GM13977 (cell line): ENCODE measurements around the gene RPGRIP1L.

Experiments used
- DNase-seq: peaks from one replicate; pipeline ENCODE4 v3.0.0; 2012; ENCODE audit warnings: low spot score
- in situ Hi-C: fragments of 300-500 bp; cut with MboI; formaldehyde crosslinking; loops from one replicate; pipeline ENCODE4 v1.12.0; 2022; ENCODE audit warnings: low sequenced_read_pairs, low pct_unique_long_range_greater_than_20kb, mixed read lengths, inconsistent platforms; ENCODE audit not compliant: unreplicated experiment
- TF ChIP-seq, protein P1 (sequence below): IDR thresholded peaks from 2 replicates; pipeline ENCODE4 v1.5.1; 2012; ENCODE audit warnings: mild to moderate bottlenecking, control low read depth; ENCODE audit not compliant: insufficient read depth; ENCODE audit errors: extremely low read depth, missing control alignments

RPGRIP1L gene

DNA sequence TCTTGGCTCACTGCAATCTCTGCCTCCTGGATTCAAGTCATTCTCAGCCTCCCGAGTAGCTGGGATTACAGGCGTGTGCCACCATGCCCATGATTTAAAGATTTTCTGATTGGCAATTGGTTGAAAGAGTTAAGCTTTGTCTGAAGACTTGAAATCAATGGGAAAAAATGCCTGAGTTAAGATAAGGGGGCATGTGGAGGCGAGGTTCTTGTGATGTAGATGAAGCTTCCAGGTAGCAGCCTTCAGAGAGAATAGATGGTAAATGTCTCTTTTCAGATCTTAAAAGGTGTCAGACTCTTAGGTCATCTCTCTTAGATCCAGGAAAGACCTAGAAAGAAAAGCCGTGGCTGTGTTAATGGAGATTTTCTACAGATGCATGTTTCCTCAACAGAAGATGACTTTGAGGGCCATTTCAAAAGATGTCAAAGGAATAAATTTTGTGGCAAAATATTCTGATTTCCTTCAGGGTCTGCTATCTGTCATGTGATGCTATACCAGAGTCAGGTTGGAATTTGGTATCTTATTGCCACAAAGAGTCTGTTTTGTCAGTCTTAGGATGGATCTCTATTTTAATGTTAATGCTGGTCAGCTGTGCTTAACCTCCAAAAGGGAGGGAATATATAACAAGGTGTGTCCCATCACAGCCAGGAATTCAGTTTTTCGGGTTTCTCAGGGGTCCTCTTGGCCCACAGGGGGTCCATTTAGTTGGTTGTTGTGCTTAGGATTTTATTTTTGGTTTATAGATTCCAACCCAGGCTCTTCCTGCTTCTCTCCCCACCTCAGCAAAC is 142.4 kb downstream of the RPGRIP1L start:
- TF ChIP-seq, protein P1, sequence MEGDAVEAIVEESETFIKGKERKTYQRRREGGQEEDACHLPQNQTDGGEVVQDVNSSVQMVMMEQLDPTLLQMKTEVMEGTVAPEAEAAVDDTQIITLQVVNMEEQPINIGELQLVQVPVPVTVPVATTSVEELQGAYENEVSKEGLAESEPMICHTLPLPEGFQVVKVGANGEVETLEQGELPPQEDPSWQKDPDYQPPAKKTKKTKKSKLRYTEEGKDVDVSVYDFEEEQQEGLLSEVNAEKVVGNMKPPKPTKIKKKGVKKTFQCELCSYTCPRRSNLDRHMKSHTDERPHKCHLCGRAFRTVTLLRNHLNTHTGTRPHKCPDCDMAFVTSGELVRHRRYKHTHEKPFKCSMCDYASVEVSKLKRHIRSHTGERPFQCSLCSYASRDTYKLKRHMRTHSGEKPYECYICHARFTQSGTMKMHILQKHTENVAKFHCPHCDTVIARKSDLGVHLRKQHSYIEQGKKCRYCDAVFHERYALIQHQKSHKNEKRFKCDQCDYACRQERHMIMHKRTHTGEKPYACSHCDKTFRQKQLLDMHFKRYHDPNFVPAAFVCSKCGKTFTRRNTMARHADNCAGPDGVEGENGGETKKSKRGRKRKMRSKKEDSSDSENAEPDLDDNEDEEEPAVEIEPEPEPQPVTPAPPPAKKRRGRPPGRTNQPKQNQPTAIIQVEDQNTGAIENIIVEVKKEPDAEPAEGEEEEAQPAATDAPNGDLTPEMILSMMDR: no peak
- DNase-seq: no peak
- in situ Hi-C loops: loop anchor here (25.0 kb wide), 1 partner anchor 726 kb away; the partner anchor contains the start of gene IRX3

DNA sequence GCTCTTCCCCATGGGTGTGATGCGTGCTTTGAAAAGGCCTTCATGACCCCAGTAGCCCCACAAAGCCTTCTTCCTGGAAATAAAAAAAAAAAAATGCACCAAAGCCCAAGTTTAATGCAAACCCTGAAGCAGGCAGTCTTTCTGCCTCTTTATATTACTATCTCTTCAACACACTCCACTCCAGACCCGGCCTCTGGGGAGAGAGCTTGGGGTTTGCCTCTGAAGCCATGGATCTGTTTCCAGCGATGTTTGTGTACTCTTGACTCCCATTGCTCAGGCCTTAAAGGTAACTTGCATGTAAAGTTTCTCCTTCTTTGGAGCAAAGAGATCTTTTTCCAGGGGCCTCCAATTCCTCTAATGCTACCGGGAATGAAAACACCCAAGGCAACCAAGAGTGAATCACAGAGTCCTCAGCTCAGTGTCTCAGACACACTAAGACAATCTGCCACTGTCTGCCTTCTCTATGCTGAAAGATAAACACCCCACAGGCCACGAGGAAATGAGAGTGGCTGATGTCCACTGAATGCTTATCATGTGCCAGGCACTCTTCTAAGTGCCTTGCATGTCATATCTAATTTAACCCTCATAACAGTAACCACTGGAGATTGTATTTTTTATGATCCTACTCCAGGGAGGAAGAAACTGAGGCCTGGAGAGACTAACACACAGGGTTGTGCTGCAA is 144.2 kb downstream of the RPGRIP1L start:
- DNase-seq: no peak
- in situ Hi-C loops: loop anchor here (25.0 kb wide), 1 partner anchor 728 kb away; the partner anchor contains the start of gene IRX3
- TF ChIP-seq, protein P1: no peak

DNA sequence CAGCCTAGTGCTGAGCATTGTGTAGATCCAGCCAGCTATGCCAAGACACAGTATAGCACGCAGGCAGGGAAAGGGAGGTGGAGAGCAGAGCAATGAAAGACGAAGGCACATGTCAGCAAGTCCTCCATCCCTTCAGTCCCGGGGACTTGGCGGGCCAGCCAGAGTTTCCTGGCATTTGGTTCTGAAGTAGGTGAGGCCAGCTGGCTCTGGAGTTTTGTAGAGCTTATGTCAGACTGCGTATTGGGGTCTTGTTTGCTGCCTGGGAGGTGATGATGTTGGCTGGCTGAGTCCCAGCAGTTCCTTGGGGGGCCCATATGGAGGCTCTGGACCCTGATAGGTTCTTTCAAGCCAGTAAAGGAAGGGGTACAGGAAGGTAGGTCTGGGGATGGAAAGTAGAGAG is 144.9 kb downstream of the RPGRIP1L start:
- DNase-seq: no peak
- TF ChIP-seq, protein P1: no peak
- in situ Hi-C loops: loop anchor here (25.0 kb wide), 1 partner anchor 729 kb away; the partner anchor contains the start of gene IRX3

DNA sequence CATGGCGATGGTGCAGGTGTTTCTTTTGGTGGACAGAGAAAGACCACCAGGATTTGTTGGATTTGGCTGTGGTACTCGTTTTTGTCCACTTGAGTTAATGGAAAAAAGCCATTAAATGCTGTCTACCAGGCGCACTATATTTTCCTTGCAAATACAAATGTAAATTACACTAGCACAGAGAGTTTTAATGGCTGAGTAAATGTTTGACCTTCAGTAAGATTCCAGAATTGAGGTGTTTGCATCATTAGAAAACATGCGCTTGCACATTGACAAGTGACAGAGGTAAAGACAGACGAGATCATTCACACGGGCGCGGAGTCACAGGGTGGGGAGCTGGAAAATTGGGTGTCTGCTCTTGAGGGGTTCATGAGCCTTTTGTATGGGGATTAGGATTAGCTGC is 147.1 kb downstream of the RPGRIP1L start:
- DNase-seq: no peak
- TF ChIP-seq, protein P1: no peak
- in situ Hi-C loops: loop anchor here (25.0 kb wide), 1 partner anchor 731 kb away; the partner anchor contains the start of gene IRX3

DNA sequence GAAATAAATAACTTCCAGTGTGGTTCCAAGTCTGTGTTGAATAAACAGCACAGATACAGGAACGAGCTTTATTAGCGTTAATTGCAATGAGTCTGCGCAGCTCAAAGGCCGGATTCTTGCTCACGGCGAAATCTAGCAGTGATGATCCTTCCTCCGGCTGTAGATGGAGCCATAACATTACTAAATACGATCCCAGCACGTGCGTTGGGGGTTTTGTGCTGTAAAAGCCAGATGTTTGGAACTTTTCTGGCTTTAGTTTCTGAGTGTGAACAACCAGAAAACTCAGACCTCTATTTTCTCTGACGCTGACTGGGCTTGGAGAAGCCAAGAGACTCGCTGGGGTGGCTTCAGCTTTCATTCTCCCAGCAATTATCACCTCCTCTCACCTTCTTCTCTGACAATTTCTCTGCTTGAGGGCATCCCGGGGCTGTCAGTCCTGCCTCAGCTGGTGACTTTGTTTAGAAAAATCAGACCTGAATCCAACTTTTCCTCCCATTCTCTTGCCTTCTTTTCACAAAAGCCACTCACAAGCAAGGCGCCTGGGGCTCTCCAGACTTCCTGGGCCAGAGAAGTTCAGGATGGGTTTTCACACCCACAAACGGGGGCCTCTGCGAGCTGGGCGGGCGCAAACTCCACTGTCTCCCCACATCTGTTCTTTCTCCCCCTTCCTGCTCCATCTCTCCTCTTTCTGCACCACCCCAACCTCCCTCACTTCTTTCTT is 153.5 kb downstream of the RPGRIP1L start:
- TF ChIP-seq, protein P1: peak; percentile 70
- in situ Hi-C loops: loop anchor here (25.0 kb wide), 1 partner anchor 737 kb away; the partner anchor contains the start of gene IRX3
- peak; percentile 72 for DNase-seq
